Panc1 (cell line): ENCODE measurements around the gene OTUD3. TPM values are rescaled to one million over a fixed set of nuclear protein-coding genes. Genes with fewer than 3 reads are reported as not detected.

Source experiments
- ATAC-seq: fragments of 200-7000 bp; cut with Tn5 transposase; 2 replicates; pipeline ENCODE4 v1.9.1; 2020; ENCODE audit warnings: mild to moderate bottlenecking, moderate library complexity
- BruUV-seq: library from RNA; stranded (reverse); fragments of 400-500 nt; replicated peaks from 2 replicates; lab custom pipeline; 2021; lab: Mats Ljungman, UMichigan
- CTCF ChIA-PET: fragments of 300-600 bp; sonication (Branson Sonifier 250); formaldehyde crosslinking; loops from one replicate; lab custom pipeline; 2022; ENCODE audit warnings: antibody characterized with exemption; lab: Charles Lee
- POLR2A ChIA-PET: fragments of 300-600 bp; sonication (Branson Sonifier 250); formaldehyde crosslinking; loops from one replicate; lab custom pipeline; 2022; ENCODE audit warnings: antibody characterized with exemption; lab: Charles Lee
- DNase-seq: peaks from one replicate; pipeline ENCODE4 v3.0.0-alpha.2; 2010; ENCODE audit warnings: low read depth, low spot score
- H3K27ac ChIP-seq: 2 replicates; pipeline ENCODE4 v1.5.1; 2011; ENCODE audit warnings: mild to moderate bottlenecking, low read length, inconsistent platforms
- H3K27me3 ChIP-seq: fragments of 200-500 bp; sonication (Bioruptor generic); 2 replicates; pipeline ENCODE4 v1.6.0; 2014; ENCODE audit warnings: low read length, inconsistent platforms; ENCODE audit not compliant: control insufficient read depth, insufficient read depth
- H3K36me3 ChIP-seq: fragments of 200-500 bp; sonication (Bioruptor generic); 2 replicates; pipeline ENCODE4 v1.5.1; 2014; ENCODE audit warnings: inconsistent platforms, mild to moderate bottlenecking, low read length, moderate library complexity; ENCODE audit not compliant: control insufficient read depth, insufficient read depth
- H3K4me1 ChIP-seq: 2 replicates; pipeline ENCODE4 v1.5.1; 2011; ENCODE audit warnings: inconsistent platforms, mild to moderate bottlenecking, low read length, moderate library complexity; ENCODE audit not compliant: control insufficient read depth, insufficient read depth
- H3K4me3 ChIP-seq, 2 experiments: 2 replicates each; pipeline ENCODE4 v1.5.1; 2011 to 2012; ENCODE audit warnings: low read depth in 2 of 2, low read length in 2 of 2, mild to moderate bottlenecking in 2 of 2, inconsistent platforms in 1 of 2, moderate library complexity in 1 of 2
- H3K9me3 ChIP-seq: fragments of 200-500 bp; sonication (Bioruptor generic); 2 replicates; pipeline ENCODE4 v1.5.1; 2014; ENCODE audit warnings: low read depth, mild to moderate bottlenecking, inconsistent platforms, low read length, moderate library complexity; ENCODE audit not compliant: control insufficient read depth, insufficient read depth
- CTCF ChIP-seq: fragments of 450-650 bp; IDR thresholded peaks from 2 replicates; pipeline ENCODE4 v1.5.1; 2017; ENCODE audit warnings: mild to moderate bottlenecking
- POLR2AphosphoS5 ChIP-seq: IDR thresholded peaks from 2 replicates; pipeline ENCODE4 v1.6.1; 2012; ENCODE audit warnings: mild to moderate bottlenecking, low read depth, low read length, moderate library complexity
- REST ChIP-seq, 2 experiments: IDR thresholded peaks; 2 replicates each; pipeline ENCODE4 v1.6.1; 2011 to 2012; ENCODE audit warnings: low read depth in 2 of 2, control low read depth in 1 of 2, low read length in 1 of 2, mild to moderate bottlenecking in 1 of 2, moderate library complexity in 1 of 2; ENCODE audit not compliant: insufficient read depth in 1 of 2
- SIN3A ChIP-seq: IDR thresholded peaks from 2 replicates; pipeline ENCODE4 v1.6.1; 2012; ENCODE audit warnings: low read depth, mild to moderate bottlenecking, low read length, moderate library complexity, borderline replicate concordance; ENCODE audit not compliant: insufficient read depth
- TCF7L2 ChIP-seq: IDR thresholded peaks from 2 replicates; pipeline ENCODE4 v1.6.1; 2011; ENCODE audit warnings: mild to moderate bottlenecking, low read depth, low read length, inconsistent platforms
- in situ Hi-C: cut with HindIII; loops from 2 replicates; pipeline ENCODE4 v1.10.0; 2016; ENCODE audit warnings: low sequenced_read_pairs, low pct_unique_long_range_greater_than_20kb
- intact Hi-C: fragments of 100-400 bp; cut with micrococcal nuclease; formaldehyde crosslinking; loops from one replicate; pipeline ENCODE4 v1.10.0; 2022; ENCODE audit not compliant: unreplicated experiment
- total RNA-seq: library from RNA; stranded (reverse); gene quantifications from one replicate; pipeline ENCODE4 v1.2.1, GENCODE V29; 2021; ENCODE audit not compliant: unreplicated experiment

Gene OTUD3
- total RNA-seq, 1 experiment from 2014 or later: 14.1 TPM

- Histone ChIP-seq H3K4me3 (no peak overlapping the region), H3K9me3 (no peaks in the 10 kb centered on the region), H3K27ac (no peak overlapping the region), H3K4me1 (no peaks in the 10 kb centered on the region), H3K36me3 (no peaks in the 10 kb centered on the region), H3K27me3 (no peaks in the 10 kb centered on the region)
- ATAC-seq (no peak), DNase-seq (no peak)
- TF ChIP-seq TCF7L2 (no peak), POLR2AphosphoS5 (no peak), SIN3A (no peak), CTCF (no peak), REST (IDR thresholded peaks at IDR 0.05; ENCODE audit: insufficient read depth in 1 of 2, low read depth in 2 of 2, low read length in 1 of 2) (no peak)
- POLR2A ChIA-PET: interaction anchor here (0.6 kb wide), 1 partner anchor 31 kb away, joined by 12 read pairs; no protein-coding TSS in a partner anchor
- CTCF ChIA-PET: interaction anchor here (0.6 kb wide), 1 partner anchor 1238 kb away, joined by 7 read pairs; no protein-coding TSS in a partner anchor
- in situ Hi-C loops: no loop called here
- intact Hi-C loops: no loop called here
- BruUV-seq: no TSS peak
Measured at GRCh38 chr1:19837866-19838265, 44.3 kb upstream of the OTUD3 start.

GRCh38 chr1:19840228-19840627, 42.0 kb upstream of the OTUD3 start:
- H3K4me3 ChIP-seq: no peak overlapping the region
- CTCF ChIA-PET: no interaction called here
- BruUV-seq: no TSS peak

More at GRCh38 chr1:19840228-19840627, 42.0 kb upstream of the OTUD3 start:
- in situ Hi-C loops (no loop called here), intact Hi-C loops (no loop called here)
- POLR2A ChIA-PET: no interaction called here
- no peaks in the 10 kb centered on the region for H3K4me1 ChIP-seq
- DNase-seq (no peak), ATAC-seq (no peak)
- no peaks in the 10 kb centered on the region for H3K27me3 ChIP-seq
- no peaks in the 10 kb centered on the region for H3K9me3 ChIP-seq
- TF ChIP-seq TCF7L2: no peak
- no peak for TF ChIP-seq REST (IDR thresholded peaks at IDR 0.05; ENCODE audit: insufficient read depth in 1 of 2, low read depth in 2 of 2, low read length in 1 of 2)
- no peak for TF ChIP-seq SIN3A
- TF ChIP-seq CTCF: no peak
- TF ChIP-seq POLR2AphosphoS5: no peak
- H3K27ac ChIP-seq: no peak overlapping the region
- H3K36me3 ChIP-seq: no peaks in the 10 kb centered on the region
